D721Med (cell line): ENCODE data around the gene UQCC2.

Experiments used
- DNase-seq: peaks from one replicate; pipeline ENCODE4 v3.0.0; 2011; ENCODE audit warnings: low spot score; ENCODE audit not compliant: insufficient read length
- FAIRE-seq: peaks from 2 replicates; lab custom pipeline; 2011; peaks lifted over from hg19 to GRCh38; lab: Jason Lieb, UNC
- CTCF ChIP-seq: IDR thresholded peaks from 2 replicates; pipeline ENCODE4 v1.5.1; 2012; ENCODE audit warnings: mild to moderate bottlenecking, control low read depth; ENCODE audit not compliant: insufficient read depth; ENCODE audit errors: missing control alignments

Gene UQCC2

DNA sequence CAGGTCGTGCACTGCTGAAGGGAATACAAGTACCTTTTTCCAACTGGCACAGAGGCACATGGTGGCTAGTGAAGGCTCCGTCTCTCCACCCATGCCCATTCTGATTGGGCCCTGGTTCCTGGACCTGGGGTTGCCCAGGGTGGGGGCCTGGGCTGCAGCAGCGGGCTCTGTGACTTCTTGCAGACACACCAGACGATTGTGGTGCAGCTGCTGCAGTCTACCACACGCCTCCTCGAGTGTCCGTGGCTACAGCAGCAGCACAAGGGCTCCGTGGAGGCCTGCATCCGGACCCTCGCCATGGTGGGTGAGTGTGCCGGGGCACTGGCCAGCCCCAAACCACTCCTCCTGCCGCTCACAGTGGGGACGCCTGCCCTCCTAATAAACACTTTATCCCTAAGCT, 29.2 kb downstream of the UQCC2 start:
- TF ChIP-seq CTCF, result no peak
- DNase-seq (no peak), FAIRE-seq (no peak)

DNA sequence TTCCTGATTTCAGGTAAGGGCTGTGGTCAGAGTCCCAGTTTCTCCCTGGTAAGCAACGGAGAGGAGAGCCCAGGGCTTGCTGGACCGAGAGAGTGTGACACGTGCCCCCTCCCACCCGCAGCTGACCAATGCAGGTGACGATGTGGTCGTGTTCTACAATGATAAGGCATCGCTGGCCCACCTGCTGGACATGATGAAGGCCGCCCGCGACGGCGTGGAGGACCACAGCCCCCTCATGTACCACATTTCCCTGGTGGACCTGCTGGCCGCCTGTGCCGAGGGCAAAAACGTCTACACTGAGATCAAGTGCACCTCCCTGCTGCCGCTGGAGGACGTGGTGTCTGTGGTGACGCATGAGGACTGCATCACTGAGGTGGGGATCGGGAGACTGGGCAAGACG, 31.7 kb downstream of the UQCC2 start:
- no peak for DNase-seq

DNA sequence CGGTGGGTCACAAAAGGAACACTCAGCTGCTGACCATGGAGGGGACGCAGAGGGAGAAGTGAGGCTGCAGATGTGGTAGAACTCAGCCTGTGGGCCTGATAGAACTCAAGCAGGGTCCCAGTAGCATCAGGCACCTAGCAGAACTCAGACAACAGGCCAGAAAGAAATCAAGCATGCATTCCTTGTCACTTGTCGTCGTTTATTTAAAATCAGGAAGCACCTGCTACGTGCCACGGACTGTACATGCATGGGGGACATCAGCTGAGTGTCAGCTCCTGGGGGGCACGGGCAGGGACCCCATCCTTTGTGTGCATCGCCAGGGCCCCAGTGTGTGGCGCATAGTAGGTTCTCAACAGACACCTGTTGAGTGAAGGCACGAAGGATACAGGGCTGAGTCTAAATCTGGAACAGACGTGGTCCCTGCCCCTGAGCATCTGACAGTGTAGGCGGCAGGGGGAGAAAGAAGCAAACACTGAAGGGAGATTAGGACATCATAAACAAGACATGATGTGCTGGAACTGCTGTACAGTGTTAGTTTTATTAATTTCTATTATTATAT, 32.5 kb downstream of the UQCC2 start:
- FAIRE-seq (no peak), DNase-seq (no peak)
- no peak for TF ChIP-seq CTCF

More for the DNA sequence above, 31.7 kb downstream of the UQCC2 start:
- no peak for TF ChIP-seq CTCF
- no peak for FAIRE-seq

GRCh38 chr6:33678233-33678931, 33.1 kb downstream of the UQCC2 start:
- DNase-seq (no peak), FAIRE-seq (no peak)
- no peak for TF ChIP-seq CTCF

DNA sequence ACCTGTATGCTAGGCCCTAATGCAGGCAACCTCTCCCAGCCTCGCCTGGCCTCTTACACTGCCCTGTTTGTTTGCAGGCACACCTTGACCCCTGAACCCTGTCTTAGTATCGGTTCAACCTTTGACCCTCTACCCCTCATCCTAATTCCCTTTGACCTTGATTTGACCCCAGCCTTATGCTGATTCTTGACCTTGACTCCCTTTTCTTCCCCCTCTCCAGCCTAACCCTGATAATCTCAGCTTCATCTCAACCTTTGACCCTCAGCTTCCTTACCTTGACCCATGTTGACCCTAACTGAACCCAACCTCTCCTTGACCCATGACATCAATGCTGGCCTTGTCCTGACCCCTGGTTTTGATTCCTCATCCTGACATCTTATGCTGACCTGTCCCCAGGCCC, 33.8 kb downstream of the UQCC2 start:
- FAIRE-seq (no peak), DNase-seq (no peak)
- TF ChIP-seq CTCF, result no peak

DNA sequence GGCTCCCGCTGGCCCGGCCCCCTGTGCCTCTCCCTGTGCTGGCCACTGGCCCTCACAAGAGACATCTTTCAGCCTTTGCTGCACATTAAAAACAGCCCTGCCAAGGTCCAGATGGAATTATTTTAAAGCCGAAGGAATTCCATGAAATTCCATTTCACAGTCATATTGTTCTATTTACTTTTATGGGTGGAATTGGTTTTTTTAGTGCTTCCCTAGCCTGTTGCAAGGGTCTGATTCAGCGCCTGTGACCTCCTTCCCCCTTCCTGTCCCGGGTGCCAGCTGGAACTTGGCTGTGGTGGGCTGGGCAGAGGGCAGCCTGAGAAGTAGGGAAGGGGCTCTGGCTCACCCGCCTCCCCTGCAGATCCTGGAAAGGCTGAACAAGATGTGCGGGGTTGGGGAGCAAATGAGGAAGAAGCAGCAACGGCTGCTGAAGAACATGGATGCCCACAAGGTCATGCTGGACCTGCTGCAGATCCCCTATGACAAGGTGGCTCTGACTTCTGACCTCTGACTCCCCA, 34.3 kb downstream of the UQCC2 start:
- no peak for TF ChIP-seq CTCF
- FAIRE-seq (no peak), DNase-seq (no peak)

DNA sequence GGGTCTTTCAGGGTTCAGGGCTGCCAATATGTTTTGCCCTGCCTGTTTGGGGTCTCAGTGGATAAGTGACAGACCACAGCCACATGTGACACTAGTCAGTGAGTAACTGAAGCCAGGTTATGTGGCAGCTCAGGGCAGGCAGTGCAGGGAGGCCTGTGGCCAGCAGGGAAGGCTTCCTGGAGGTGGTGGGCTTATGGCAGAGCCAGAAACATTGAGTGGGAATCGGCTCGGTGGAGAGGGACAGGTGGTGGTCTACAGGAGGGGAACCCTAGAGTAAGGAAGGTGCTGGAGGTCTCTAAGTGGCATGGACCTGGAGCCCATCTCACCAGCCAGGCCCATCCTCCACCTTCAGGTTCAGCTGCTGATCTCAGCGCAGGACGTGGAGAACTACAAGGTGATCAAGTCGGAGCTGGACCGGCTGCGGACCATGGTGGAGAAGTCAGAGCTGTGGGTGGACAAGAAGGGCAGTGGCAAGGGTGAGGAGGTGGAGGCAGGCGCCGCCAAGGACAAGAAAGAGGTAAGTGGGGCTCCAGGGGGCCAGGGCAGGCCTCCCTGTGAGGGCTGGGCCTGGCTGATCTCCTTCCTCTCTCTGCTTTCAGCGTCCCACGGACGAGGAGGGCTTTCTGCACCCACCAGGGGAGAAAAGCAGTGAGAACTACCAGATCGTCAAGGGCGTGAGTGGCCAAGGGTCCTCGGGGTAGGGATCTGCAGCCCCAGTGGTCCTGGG, 34.9 kb downstream of the UQCC2 start:
- FAIRE-seq, result no peak
- no peak for TF ChIP-seq CTCF
- no peak for DNase-seq
